ENCODE measurements around the gene ZNF536.

DNA sequence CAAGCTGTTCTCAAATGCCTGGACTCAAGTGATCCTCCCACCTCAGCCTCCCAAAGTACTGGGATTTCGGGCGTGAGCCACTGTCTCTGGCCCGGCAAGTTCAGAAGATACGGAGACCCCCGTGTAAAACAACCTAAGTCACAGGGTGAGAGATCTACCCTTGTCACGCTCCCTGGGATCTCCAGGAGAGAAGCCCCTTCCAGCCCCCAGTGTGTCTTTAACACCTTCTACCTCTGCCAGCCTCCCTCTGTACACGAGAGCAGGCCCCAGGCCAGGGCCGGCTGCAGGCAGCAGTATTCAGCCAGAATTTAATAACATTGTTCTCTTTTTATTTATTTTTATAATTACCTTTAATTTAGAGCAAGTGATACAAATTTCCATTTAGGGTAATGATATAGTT, 49.4 kb downstream of the ZNF536 start:
- TF ChIP-seq EZH2 (optimal IDR thresholded peaks at IDR 0.05; ENCODE audit: low read depth, low read length) (no peak), EZH2phosphoT487 (IDR thresholded peaks at IDR 0.05; ENCODE audit: low read length) (no peak)
- TF ChIP-seq, protein P1, sequence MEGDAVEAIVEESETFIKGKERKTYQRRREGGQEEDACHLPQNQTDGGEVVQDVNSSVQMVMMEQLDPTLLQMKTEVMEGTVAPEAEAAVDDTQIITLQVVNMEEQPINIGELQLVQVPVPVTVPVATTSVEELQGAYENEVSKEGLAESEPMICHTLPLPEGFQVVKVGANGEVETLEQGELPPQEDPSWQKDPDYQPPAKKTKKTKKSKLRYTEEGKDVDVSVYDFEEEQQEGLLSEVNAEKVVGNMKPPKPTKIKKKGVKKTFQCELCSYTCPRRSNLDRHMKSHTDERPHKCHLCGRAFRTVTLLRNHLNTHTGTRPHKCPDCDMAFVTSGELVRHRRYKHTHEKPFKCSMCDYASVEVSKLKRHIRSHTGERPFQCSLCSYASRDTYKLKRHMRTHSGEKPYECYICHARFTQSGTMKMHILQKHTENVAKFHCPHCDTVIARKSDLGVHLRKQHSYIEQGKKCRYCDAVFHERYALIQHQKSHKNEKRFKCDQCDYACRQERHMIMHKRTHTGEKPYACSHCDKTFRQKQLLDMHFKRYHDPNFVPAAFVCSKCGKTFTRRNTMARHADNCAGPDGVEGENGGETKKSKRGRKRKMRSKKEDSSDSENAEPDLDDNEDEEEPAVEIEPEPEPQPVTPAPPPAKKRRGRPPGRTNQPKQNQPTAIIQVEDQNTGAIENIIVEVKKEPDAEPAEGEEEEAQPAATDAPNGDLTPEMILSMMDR (IDR thresholded peaks at IDR 0.05; ENCODE audit: low read length): no peak
